AG04449 (cell line): ENCODE data around the gene ARHGEF26.

Experiments used
- CTCF ChIA-PET: fragments of 350-600 bp; formaldehyde crosslinking; extraction: SDS; loops from one replicate; lab custom pipeline; 2021; ENCODE audit warnings: antibody characterized with exemption; lab: Yijun Ruan, JAX
- POLR2A ChIA-PET: fragments of 400-600, 350-600 bp; formaldehyde crosslinking; extraction: SDS; loops from one replicate; lab custom pipeline; 2020; ENCODE audit warnings: antibody characterized with exemption, inconsistent platforms; lab: Yijun Ruan, JAX
- DNase-seq: peaks from one replicate; pipeline ENCODE4 v3.0.0-alpha.2; 2010; ENCODE audit warnings: low read depth, low spot score
- H3K4me3 ChIP-seq: 2 replicates; pipeline ENCODE4 v1.5.1; 2011; ENCODE audit warnings: low read depth, mild to moderate bottlenecking, control low read depth, low read length
- CTCF ChIP-seq: IDR thresholded peaks from one replicate; pipeline ENCODE4 v1.5.1; 2011; ENCODE audit warnings: mild to moderate bottlenecking, moderate library complexity, low read length, control low read depth, inconsistent platforms; ENCODE audit not compliant: insufficient read depth; ENCODE audit errors: missing control alignments

The ARHGEF26 gene

GRCh38 chr3:154144825-154145465, 23.8 kb downstream of the ARHGEF26 start:
- no peak for TF ChIP-seq CTCF
- ChIA-PET POLR2A (no interaction called here), CTCF (no interaction called here)
- no peak overlapping the region for H3K4me3 ChIP-seq
- no peak for DNase-seq

DNA sequence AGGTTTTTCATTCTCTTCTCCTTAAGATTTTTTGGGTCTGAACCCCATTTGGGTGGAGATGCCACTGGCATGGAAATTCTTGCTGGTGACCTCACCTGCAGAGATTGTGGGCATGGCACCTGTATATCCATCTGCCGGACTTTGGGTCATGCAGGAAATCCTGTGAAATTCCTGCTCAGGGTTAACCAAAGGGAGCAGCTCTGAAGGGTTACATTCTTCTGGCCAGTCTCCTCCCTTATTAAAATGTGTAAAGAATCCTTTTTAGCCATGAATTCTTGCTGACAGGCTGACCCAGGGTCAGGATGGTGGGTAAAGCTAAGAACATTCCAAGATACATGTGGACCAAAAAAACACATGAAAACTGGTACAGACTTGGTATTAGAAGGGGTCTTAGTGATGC, 27.4 kb downstream of the ARHGEF26 start:
- POLR2A ChIA-PET: no interaction called here
- H3K4me3 ChIP-seq: no peak overlapping the region
- no peak for DNase-seq
- TF ChIP-seq CTCF: no peak
- CTCF ChIA-PET: no interaction called here

DNA sequence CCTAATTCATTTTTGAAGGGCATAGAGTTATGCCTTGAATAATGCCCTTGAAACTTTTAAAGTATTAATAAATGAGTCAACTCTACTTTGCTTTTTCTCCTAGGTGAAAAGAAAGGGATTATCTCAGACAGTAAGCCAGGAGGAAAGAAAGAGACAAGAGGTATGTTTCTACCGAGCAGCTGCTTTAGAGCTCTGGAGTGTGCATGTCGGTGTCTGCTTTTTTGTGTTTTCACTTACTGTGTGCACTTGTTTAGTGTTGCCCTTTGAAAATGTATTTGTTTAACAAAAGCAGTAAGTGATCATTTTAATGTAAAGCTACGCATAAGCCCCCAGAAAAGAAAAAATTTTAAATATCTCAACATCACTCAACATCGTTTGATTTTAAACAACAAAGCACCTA, 28.1 kb downstream of the ARHGEF26 start:
- ChIA-PET CTCF (no interaction called here), POLR2A (no interaction called here)
- no peak for TF ChIP-seq CTCF
- no peak overlapping the region for H3K4me3 ChIP-seq
- no peak for DNase-seq

DNA sequence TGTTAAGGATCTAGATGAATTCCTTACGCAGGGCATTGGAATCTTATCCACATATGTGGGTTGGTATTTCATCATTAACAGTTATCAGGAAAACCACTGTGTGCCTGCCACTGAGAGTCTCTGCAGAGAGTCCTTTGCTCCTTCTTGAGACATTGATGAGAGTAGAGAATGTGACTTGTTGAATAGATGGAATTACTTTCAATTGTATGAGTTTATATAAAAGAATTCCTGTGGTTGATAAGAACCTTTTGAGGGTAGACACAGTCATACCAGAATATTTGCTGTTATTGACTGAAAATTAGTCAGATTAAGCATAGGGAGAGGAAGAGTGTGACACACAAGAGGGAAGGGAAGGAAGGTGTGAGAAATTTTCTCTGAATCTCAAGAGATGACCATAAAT, 30.8 kb downstream of the ARHGEF26 start:
- H3K4me3 ChIP-seq: no peak overlapping the region
- CTCF ChIA-PET: no interaction called here
- TF ChIP-seq CTCF: no peak
- peak; percentile 52 for DNase-seq
- POLR2A ChIA-PET: no interaction called here

GRCh38 chr3:154152741-154153140, 31.6 kb downstream of the ARHGEF26 start:
- no peak overlapping the region for H3K4me3 ChIP-seq
- no peak for DNase-seq
- ChIA-PET POLR2A (no interaction called here), CTCF (no interaction called here)
- no peak for TF ChIP-seq CTCF

GRCh38 chr3:154156530-154156929, 35.3 kb downstream of the ARHGEF26 start:
- CTCF ChIA-PET: no interaction called here
- no peak for DNase-seq
- no peak overlapping the region for H3K4me3 ChIP-seq
- POLR2A ChIA-PET: no interaction called here
- no peak for TF ChIP-seq CTCF
